Lower lobe of right lung (tissue), 2 donors: ENCODE results near the gene AFAP1. TPM values are rescaled to one million over a fixed set of nuclear protein-coding genes. Genes with fewer than 3 reads are reported as not detected.

Experiments used
- ATAC-seq, 2 donors: fragments of 200-7000 bp; cut with Tn5 transposase; one replicate each; pipeline ENCODE4 v1.9.1; 2020 to 2022; ENCODE audit warnings: mild to moderate bottlenecking in 2 of 2, moderate library complexity in 2 of 2
- DNase-seq: peaks from one replicate; pipeline ENCODE4 v3.0.0-alpha.2; 2020
- H3K27ac ChIP-seq: fragments of 200-600 bp; one replicate; pipeline ENCODE4 v1.8.0; 2022
- H3K27me3 ChIP-seq: fragments of 200-600 bp; one replicate; pipeline ENCODE4 v1.8.0; 2022; ENCODE audit warnings: low read depth
- H3K36me3 ChIP-seq: fragments of 200-600 bp; one replicate; pipeline ENCODE4 v1.8.0; 2022; ENCODE audit warnings: mild to moderate bottlenecking
- H3K4me1 ChIP-seq: fragments of 200-600 bp; one replicate; pipeline ENCODE4 v1.8.0; 2022
- H3K4me3 ChIP-seq: fragments of 200-600 bp; one replicate; pipeline ENCODE4 v1.8.0; 2022; ENCODE audit warnings: mild to moderate bottlenecking
- H3K9me3 ChIP-seq: fragments of 200-600 bp; one replicate; pipeline ENCODE4 v1.8.0; 2022
- intact Hi-C: fragments of 100-400 bp; cut with DNase I; formaldehyde crosslinking; loops from one replicate; pipeline ENCODE4 v1.11.0; 2022
- total RNA-seq: library from RNA; stranded (reverse); fragmentation: NEBNext Ultra II Directional; extraction: Animal tissue kit (Norgen Biotek cat#: 25700); gene quantifications from one replicate; pipeline ENCODE4 v1.2.1, GENCODE V29; 2021
- TF ChIP-seq, protein P1 (sequence below): fragments of 200-600 bp; IDR thresholded peaks from one replicate; pipeline ENCODE4 v1.8.0; 2022; ENCODE audit warnings: antibody characterized with exemption, mild to moderate bottlenecking
- donor health status: DM: no; HTN: yes; CAD: no; lungs with severe emphysema.

AFAP1 gene
- total RNA-seq, 1 donor from 2014 or later: 21.0 TPM

DNA sequence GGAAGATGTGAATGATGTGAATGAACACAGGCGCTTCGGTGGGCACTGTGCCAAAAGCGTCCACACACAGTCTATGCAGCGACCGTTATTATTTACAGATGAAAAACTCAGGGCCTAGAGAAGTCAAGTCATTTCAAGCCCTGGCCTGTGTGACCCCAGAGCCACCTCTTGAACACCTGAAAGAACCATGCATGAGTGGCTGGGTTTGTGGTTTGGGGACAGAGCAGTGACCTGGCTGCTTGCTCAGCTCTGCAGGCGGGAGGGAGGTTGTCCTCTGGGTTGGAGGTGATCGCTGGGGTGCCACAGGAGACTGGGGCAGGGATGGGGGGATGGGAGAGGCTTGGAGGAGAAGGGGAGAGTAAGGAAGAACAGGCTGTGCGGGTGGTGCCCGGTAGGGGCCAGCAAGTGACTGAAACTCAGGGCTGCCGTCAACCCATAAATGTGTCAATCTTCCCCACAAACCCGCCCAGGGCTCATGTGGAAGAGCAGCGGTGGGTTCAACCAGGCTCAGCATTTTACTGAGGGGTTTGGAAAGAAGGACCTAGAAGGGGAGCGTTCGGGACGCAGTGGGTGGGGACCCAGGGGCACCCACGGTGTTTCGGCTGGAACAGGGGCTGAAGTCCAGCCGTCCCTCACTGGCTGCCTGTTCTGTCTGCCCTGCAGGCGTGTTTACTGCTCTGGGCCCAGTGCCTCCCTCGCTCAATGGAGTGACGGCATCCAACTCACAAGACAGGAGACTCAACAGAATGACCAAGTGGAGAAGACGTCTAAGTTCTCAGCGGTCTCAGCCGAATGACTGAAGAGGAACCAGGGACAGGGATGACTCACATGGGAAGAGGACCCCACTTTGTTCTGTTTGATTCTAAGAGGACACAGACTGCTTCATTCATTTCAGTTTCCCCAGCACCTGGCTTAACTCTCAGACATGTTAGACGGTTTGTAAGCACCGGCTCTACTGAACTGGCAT is 167.8 kb downstream of the AFAP1 start:
- no peak for DNase-seq
- no peak overlapping the region for H3K4me3 ChIP-seq
- no peak overlapping the region for H3K27ac ChIP-seq
- intact Hi-C loops: no loop called here
- no peaks in the 10 kb centered on the region for H3K9me3 ChIP-seq
- no peaks in the 10 kb centered on the region for H3K27me3 ChIP-seq
- H3K36me3 ChIP-seq: peaks cover 74% of the 10 kb centered on the region
- no peaks in the 10 kb centered on the region for H3K4me1 ChIP-seq
- TF ChIP-seq, protein P1, sequence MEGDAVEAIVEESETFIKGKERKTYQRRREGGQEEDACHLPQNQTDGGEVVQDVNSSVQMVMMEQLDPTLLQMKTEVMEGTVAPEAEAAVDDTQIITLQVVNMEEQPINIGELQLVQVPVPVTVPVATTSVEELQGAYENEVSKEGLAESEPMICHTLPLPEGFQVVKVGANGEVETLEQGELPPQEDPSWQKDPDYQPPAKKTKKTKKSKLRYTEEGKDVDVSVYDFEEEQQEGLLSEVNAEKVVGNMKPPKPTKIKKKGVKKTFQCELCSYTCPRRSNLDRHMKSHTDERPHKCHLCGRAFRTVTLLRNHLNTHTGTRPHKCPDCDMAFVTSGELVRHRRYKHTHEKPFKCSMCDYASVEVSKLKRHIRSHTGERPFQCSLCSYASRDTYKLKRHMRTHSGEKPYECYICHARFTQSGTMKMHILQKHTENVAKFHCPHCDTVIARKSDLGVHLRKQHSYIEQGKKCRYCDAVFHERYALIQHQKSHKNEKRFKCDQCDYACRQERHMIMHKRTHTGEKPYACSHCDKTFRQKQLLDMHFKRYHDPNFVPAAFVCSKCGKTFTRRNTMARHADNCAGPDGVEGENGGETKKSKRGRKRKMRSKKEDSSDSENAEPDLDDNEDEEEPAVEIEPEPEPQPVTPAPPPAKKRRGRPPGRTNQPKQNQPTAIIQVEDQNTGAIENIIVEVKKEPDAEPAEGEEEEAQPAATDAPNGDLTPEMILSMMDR: no peak
- no peak for ATAC-seq

DNA sequence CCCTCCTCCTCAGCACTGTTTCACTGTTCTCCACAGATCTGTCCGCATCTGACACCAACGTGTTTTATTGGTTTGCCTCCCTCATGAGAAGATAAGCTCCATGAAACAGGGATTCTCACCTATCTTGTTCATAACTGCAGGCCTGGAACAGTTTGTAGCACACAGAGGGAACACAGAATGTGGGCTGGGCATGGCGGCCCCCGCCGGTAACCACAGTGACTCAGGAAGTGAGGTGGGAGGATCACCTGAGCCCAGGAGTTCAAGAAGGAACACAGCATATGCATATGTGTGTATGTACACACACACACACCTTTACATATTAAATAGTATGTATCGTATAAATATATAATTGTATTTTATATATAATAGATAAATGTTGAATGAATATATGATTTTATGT is 168.6 kb downstream of the AFAP1 start:
- intact Hi-C loops: no loop called here
- Histone ChIP-seq H3K36me3 (peaks cover 76% of the 10 kb centered on the region), H3K27ac (no peak overlapping the region), H3K9me3 (no peaks in the 10 kb centered on the region), H3K4me1 (no peaks in the 10 kb centered on the region), H3K4me3 (no peak overlapping the region), H3K27me3 (no peaks in the 10 kb centered on the region)
- ATAC-seq (no peak), DNase-seq (no peak)
- TF ChIP-seq, protein P1: no peak

DNA sequence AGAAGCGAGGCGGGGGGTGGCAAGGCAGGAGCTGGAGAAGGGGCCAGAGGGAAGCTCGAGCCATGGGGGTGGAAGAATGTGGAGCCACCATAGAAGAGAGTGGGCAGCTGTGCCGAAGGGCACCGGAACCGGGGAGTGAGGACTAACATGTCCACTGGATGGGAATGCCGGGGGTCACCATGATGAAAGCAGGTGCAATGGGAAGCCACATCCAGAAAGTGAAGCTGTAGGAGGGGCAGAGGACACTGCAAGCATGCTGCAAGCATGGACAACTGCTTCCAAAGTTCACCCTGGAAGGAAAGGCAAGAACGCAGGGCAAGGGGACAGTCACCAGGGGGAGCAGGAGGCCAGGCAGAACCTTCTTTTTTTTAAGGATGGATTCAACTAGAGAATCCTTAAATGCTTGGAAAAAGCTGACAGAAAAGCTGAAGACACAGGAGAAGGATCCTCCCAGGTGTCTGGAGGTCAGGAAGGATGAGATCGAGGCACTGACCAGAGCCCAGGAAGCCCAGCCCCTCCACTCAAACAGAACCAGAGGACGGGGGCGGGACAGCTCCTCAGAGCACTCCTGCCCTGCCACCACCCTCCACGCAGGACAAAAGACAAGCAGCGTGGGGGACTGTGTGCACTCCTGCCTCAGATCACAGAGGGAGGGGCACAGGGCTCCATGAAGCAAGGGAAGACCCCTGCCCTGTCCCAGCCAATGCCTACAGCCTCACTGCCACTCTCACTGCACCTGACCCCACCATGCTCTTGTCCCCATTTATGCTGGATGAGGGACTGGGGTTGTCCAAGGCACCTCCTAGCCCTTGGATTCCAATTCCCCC is 169.2 kb downstream of the AFAP1 start:
- H3K4me3 ChIP-seq: no peak overlapping the region
- no peaks in the 10 kb centered on the region for H3K27me3 ChIP-seq
- TF ChIP-seq, protein P1: peak; percentile 53
- H3K4me1 ChIP-seq: no peaks in the 10 kb centered on the region
- intact Hi-C loops: no loop called here
- H3K36me3 ChIP-seq: peaks cover 80% of the 10 kb centered on the region
- ATAC-seq (no peak), DNase-seq (no peak)
- no peak overlapping the region for H3K27ac ChIP-seq
- no peaks in the 10 kb centered on the region for H3K9me3 ChIP-seq

DNA sequence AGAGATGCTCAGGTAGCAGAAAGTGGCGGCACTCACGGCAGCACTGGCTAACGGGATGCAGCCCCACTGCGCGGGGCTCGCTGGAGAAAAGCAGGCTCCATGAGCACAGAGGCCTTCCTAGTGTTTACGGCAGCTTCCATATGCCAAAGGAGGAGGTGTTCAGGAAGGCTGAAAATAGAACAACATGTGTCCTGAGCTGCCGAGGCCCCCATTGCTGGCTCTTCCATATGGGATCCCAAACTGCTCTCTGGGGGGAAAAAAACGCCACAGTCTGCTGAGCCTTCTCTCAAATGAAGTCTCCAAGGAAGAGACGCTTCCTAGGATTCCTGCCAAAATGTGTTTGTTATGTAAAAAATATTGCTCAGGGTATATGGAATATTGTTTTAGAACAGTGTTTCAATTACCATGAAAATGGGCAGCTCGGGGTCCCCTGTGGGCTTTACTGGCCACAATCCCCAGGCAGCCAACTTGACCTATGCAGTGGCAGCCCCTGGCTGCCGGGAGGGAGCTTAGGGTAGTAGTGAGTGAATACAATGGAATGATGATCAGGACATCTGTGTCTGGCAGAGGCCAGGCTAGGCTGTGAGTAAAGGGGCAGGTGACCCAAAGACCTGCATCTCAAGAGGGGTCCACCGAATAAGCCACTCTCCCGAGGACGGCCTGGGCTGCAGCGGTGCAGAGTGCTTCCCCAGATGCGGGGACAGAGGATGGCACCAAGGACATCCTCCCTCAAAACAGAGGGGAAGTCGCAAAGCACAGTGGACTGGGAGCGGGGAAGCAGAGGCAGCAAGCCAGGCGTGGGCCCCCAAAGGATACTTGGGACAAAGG is 170.1 kb downstream of the AFAP1 start:
- no peak for ATAC-seq
- intact Hi-C loops: no loop called here
- no peak overlapping the region for H3K27ac ChIP-seq
- no peak for DNase-seq
- TF ChIP-seq, protein P1: no peak
- no peaks in the 10 kb centered on the region for H3K27me3 ChIP-seq
- no peaks in the 10 kb centered on the region for H3K4me1 ChIP-seq
- H3K36me3 ChIP-seq: peaks cover 81% of the 10 kb centered on the region
- H3K9me3 ChIP-seq: no peaks in the 10 kb centered on the region
- no peak overlapping the region for H3K4me3 ChIP-seq

DNA sequence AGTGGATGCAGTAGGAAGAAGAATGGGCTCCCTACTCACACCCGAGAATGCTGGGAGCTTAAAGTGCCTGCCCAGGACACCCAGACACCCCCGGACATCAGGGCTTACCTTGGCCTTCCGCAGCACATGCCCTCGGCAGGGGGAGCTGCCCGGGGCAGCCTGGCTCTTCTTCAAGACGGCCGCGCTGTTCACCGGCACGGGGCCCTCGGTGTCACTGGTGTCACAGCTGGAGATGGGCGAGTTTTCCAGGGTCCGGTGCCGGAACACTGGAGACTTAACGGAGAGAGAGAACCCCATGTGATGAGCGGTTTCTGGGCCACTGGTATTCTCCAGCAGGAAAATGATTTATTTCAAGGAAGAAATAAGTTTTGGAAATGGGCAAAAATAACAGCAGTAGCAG is 170.9 kb downstream of the AFAP1 start:
- no peaks in the 10 kb centered on the region for H3K9me3 ChIP-seq
- H3K4me3 ChIP-seq: no peak overlapping the region
- intact Hi-C loops: no loop called here
- H3K36me3 ChIP-seq: peaks cover 73% of the 10 kb centered on the region
- ATAC-seq (no peak), DNase-seq (peak; percentile 34)
- TF ChIP-seq, protein P1: no peak
- H3K27ac ChIP-seq: no peak overlapping the region
- no peaks in the 10 kb centered on the region for H3K27me3 ChIP-seq
- H3K4me1 ChIP-seq: no peaks in the 10 kb centered on the region
